ENCODE data around the gene SLK.

SLK gene

DNA sequence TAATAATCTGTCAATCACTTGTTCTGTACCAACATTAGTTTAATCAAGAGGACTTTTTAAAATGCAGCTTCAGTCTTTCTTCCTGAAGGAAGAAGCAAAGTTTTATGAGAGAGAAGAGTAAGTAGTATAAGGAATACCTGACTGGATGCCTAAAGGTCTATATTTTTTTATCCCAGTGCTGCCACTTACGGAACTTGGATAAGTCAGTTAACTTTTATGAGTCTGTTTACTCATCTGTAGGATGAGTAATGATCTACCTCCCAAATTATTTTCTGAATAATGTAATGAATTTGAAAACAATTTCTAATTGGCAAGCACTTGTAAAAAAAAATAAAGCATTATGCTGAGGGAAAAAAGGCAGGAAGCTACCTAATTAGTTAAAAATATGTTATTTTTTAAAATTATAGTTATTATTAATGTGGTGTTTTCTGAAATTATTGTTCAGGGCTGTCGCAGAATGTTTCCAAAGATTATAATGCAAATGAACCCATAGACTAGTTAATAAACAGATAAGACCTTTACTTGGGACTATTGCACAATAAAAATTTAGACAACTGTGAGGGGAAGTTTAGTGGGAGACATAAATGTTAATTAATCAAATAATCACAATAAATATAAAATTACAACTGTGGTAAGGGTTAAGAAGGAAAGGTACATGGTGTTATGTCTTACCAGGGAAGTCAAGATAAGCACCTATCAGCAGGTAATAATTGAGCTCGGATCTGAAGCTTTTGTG is 24.6 kb downstream of the SLK start:
- DNase-seq = no peak

DNA sequence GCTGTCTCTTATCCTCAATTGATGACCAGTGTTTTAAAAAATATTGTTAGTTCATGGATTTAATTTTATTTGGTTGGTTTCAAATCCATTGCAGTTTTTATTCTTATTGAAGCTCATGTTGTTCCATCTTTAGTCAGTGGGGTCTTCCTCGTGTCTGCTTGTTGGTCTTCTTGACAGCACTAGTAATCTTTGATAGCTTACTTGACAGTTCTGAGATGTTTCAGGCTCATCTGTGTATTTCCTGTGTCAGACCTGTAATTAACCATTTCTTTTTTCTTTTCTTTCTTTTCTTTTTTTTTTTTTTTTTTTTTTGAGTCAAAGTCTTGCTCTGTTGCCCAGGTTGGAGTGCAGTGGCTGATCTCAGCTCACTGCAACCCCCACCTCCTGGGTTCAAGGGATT is 28.2 kb downstream of the SLK start:
- DNase-seq = no peak

DNA sequence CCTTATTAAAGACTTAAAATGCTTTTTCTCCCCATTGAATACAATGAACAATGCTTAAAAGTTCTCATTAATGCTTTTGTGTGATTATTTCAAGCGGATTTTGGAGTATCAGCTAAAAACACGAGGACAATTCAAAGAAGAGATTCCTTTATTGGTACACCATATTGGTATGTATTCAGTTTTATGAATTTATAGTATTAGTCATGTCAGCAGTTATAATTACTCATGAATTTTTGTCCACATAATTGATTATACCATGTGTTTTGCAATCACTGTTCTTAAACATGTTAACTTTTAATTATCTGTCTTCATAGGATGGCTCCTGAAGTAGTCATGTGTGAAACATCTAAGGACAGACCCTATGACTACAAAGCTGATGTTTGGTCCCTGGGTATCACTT is 31.9 kb downstream of the SLK start:
- no peak for DNase-seq

DNA sequence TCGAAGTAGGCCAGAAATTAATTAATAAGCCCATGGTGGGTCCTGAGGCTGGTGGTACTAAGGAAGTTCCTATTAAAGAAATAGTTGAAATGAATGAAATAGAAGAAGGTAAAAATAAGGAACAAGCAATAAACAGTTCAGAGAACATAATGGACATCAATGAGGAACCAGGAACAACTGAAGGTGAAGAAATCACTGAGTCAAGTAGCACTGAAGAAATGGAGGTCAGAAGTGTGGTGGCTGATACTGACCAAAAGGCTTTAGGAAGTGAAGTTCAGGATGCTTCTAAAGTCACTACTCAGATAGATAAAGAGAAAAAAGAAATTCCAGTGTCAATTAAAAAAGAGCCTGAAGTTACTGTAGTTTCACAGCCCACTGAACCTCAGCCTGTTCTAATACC is 36.0 kb downstream of the SLK start:
- DNase-seq = no peak

DNA sequence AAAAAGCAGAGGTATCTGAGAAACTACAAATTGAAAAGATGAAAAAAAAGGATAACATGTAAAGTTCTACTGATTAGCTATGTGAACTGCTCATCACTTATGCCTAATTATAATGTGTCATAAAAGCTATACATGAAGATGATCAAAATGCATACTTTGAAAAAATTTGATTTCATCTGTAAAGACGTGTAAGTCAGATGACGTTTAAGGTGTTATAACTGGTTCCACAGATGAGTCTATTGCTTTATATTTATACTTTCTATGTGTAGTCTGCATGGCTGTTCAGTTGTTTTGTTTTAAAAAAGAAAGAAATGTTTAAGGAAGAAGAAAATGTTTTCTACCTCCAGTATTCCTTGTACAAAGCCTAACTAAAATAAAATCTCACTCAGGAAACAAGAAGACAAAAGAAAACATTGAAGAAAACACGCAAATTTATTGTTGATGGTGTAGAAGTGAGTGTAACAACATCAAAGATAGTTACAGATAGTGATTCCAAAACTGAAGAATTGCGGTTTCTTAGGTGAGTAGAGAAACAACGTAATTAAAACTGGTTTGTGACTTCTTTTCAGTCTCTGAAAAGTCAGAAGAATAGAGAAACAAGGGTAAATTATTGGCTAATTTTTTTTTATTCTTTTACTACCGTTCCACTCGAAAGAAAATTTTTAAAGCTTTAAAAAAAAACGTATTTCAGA is 38.4 kb downstream of the SLK start:
- no peak for DNase-seq

DNA sequence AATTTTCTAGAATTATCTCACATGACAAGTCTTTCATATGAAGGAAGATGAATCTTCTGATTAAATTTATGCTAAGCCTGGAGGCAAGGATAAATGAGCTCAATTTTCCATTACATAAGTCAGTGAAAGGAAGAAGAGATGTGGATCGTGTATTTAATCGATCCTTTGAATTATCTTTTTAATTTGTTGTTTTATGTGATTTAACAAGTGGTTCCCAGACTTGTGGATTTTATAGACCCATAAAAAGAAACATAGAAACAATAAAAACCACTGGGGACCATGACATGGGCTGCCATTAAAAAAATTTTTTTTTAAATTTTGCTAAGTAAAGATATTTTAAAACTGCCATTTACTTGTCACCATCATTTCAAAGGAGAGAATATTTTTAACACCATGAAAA is 45.0 kb downstream of the SLK start:
- DNase-seq = no peak

DNA sequence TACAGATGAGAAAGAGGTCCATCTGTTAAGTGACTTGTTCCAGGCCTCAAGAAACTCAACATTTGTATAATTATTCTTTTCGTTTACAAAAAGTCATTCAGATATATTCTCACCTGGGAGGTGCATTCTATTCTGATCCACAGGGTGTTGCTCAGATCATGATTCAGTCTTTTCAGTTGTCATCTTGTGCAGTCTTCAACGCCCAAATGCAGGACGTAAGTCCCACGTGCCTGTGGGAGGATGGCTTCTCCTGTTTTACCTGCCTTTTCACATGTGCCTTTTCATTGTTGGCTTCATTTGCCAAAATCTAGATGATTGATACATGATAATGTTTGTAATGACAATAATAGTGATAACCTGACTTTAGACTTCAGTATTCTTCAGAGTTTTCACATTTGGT is 46.5 kb downstream of the SLK start:
- DNase-seq = no peak

DNA sequence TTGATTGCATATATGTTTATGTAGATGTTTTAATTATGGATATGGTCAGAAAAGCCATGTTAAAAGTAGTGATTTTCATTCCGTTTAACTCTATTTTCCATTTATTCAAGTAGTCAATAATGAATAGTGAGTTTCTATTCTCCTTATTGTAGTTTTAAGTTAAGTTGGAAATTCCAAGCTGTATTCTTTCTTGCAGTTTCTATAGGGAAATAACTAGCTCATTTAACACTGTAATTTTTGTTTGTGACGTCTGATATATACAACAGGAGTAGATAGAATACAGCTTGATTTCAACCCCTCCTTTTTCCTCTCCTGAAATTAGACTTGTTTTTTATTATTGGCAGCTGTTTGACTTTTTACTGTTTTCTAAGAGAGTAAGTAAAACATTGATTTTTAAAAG is 47.2 kb downstream of the SLK start:
- DNase-seq = no peak

DNA sequence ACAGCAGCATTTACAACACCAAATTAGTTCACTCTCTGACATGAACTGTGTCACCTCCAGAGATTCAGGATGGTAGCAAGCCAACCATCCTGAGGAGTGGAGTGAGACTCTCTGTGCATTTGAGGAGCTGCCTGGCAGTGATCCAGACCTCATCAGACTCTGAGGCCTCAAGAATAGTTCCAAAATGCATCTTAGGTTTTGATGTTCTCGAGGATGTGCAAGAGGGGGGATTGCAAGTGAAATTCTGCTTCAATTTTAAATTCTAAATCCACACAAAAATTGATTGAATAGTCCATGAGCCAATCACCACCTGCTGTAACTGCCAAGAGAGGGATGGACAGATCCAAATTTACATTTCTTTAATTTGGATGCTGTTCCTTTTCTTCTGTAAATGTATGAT is 49.7 kb downstream of the SLK start:
- DNase-seq = no peak

DNA sequence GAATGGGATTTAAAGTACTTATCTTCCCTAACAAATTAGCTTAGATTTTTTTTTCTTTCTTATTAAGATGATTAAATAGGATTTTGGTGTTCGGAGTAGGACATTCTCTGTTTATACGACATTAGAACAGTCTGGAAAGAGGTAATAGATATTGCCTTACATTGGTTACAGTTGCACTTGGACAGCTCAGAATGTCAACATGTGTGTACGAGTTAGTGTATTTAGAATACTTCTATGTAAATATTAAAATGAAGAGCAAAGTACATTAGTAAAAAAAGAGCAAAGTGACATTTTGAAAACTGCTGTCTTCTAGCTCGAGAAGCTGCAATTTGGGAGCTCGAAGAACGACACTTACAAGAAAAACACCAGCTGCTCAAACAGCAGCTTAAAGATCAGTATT is 51.5 kb downstream of the SLK start:
- DNase-seq = no peak

DNA sequence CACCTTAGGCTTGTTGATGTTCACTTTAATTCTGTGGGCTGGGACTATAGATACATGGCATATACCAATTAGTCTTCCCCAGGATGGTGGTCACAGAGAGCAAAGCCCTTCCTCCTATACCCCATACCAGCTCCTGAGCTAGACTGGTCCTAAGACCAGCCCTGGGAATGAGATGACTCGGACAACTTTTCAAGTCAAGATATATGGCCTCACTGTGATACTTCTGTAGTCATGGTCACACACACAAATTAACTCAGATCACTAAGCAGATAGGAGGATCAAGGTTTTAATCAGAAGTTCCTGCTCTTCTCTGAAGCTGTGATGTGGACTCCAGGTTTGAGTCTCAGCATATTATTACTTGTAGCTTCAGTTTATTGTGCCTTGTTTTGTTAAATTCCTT is 53.1 kb downstream of the SLK start:
- DNase-seq = no peak

DNA sequence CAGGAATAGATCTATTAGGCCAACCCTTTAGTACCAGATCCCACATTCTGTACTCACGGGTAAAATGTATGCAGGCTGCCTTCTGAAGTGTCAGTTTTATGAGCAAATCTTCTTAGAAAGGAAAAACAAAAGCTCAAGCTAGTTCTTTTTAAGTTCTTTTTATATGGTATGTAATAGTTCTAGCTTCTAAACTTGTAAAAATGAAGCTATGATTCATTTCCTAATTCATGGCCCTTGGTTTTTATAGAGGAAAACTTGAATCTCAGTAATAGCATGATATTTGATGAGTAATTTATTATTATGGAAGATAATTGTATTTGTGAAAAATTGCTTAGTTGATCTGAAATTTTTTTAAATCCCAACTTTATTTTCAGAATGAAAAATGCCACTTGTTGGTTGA is 54.3 kb downstream of the SLK start:
- DNase-seq = no peak

DNA sequence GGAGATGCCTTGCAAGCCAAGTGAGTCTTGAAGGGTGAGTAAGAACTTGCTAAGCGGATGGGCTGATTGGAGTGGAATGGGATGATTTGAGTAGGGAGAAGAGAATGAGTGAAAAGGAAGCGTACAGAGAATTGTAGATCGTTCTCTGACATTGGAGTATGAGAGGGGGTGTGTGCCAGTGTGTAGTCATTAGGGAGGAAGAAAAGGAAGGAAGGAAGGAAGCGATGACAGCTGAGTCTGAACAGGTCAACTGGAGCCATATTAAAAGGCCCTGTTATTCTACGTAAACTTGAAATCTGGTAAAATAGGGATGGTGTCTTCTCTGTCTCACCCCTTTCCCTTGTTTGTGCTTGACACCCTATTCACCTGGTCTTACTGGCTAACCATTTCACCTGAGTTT is 55.1 kb downstream of the SLK start:
- DNase-seq = no peak

DNA sequence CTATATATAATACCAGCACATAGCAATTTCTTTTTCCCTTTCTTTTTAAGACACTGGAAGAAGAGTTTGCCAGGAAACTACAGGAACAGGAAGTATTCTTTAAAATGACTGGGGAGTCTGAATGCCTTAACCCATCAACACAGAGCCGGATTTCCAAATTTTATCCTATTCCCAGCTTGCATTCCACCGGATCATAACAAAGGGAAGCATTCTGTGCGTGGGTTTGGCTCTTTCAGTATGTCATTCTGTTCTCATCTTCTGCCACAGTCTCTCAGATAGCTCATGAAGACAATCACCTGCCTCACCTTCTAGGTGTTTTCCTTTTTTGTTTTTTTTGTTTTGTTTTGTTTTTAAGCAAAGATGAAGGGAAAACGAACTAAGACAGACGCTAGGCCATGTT is 58.6 kb downstream of the SLK start:
- no peak for DNase-seq

DNA sequence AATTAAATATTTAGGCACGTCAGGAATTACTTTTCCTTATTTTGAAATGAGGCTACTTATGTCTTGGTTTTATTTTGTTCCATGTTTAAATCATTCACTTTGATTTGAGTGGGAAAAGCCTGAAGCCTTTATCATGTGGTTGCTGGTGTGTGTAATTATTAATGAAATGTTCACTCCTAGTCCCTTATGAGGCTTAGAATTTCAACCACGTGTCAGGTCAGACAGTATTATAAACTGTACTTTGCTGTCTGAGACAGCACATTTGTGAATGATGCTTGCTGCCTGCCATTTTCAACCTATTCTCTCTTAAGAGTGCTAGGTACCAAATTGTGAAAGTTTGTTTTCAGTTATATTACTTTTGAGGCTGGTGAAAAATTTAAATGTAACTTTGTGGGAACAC is 59.8 kb downstream of the SLK start:
- no peak for DNase-seq

DNA sequence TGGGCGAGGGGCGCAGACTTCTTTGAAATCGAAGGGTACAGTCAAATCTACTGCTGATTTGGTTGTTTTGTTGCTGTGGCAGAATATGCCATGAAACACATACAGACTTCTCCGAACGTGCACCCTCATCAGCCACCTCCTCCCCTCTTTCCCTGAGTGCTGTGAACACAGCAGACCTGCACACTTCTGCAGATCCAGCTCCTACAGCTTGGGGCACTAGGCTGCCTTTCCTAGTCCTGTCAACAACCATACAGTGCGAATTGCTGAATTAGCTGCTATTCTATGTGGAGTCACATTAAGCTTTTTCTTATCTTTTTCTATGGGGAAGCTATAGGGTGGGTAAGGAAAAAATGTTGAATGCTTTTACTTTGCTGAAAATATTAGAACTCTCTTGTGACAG is 61.2 kb downstream of the SLK start:
- DNase-seq = peak in 1 of 2 donors; percentile 13

DNA sequence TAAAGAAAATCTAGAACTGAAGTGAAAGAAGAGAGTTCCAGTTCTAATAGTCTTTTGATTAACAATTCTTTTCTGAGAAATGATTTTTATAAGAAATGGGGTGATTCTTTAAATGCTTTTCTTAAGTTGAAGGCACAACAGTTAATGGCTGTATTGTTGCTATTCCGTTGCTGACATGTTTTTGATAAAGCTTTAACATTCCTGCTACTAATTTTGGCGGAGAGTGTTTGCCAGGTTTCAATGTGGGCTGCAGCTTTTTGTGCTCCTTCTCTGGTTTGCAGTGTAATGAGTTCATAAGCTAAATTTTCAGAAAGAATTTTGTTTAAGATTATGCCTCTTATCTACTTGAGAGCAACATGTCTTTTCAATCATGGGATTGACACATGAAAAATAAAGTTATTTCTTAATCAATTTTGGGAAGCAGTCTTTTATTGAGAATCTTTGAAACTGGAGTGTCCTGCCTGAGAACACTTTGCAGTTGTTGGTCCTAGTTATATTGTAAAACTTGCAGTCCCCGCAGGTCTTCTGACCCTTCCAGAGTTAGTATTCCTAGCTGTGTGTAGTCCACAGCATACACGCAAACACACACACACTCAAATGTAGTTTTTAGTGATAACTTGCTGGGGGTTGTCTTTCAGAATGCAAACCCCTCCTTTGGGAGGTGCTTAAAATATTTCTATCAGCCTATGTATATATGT is 62.0 kb downstream of the SLK start:
- DNase-seq = no peak

DNA sequence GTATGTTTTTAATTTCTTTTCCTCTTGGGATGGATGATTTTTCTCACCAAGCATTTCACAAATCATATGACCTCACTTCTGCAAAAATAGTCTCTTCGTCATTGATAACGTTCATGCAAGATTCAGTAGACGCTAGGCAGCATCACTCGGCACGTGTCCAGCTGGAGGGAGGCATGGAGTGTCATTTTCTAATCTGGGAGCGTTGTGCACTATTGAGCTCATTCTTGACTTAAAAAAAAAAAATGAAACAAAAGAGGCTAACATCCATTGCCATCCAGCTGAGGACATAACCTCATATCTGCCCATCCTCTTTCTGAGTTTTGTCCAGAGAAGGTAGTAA is 62.6 kb downstream of the SLK start:
- no peak for DNase-seq

DNA sequence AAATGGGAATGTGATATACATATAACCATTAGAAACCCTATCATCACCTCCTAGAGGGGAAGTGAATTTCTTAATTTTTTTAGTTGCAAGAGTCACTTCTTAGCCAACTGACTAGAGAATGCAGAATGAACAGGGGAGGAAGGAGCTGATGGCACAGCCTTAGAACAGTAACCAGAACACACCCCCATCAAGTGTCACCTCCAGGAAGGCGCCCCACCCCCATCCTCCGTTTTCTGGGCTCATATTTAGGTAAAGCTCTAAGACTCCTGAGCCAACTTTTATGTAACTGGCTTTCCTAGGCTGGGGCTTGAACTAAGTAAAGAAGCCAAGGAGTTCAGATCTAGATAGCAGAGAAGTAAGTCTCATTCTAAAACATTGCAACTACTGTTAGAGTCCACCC is 64.7 kb downstream of the SLK start:
- no peak for DNase-seq

DNA sequence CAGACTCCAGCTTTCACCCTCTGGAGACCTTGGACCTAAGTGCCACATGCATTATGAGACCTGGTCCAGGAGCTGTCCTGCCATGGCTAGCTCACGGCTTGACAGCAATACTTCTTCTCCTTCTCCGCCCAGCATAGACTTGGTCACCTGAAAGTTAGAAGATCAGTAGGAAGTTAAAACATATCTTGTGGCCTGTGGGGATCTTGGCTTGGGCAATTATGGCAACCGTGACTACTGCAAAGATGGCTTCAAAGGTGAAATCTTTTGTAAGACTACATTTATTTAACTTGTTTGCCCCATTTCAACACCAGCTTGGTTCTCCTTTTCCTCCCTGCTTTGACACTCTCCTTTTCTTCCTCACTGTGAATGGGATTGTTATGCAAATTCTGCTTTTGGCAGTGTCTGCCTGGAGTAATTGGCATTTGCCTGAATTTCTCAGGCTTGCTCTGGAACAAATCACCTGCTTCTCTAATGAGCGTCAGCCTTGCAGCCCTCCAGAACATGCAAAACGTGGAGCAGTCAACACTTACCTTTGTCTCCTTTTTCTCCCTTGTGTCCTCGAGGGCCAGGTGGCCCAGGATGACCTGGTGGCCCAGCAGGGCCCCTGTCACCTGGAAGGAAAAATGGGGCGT is 65.3 kb downstream of the SLK start:
- no peak for DNase-seq

DNA sequence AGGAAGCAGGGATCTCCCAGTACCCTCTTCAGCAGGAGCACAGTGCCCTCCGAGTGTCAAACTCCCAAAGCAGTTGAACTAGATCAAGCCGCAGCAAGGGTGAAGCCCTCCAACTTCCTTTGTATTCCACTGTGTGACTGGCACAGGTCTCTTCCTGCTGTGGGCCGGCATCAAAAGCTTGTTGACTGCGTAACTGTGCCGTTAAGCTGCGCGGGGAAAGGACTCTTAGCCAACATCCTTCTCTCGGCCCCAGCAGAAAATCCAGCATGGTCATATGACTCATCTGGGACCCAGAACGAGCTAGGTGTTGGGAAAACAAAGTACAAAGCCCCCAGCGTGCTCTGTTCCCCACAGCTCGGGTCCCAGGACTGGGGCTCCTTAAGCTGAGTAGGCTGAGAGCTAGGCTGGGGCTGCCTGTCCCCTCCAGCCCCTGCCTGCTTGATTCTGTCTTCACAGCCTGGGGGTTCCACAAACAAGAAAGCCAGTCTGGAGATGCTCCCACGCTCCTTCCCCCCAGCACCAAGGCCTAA is 66.5 kb downstream of the SLK start:
- DNase-seq = no peak

DNA sequence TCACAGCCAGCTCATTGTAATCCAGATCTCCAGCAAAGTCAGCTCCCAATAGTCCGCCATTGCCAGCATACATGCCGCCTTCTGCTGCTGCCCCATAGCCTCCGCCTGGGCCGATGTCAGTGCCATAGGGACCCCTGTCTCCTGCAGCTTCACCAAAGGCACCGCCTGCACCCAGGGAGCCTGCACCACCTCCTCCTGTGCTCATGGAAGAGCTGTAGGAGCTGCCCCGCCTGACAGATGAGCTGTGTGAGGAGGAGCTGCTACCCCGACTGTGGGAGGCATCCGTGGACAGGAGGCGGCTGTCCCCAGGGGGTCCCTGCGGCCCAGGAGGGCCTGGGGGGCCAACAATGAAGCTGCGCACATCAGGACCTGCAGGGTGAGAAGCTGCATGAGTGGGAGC is 67.0 kb downstream of the SLK start:
- no peak for DNase-seq

DNA sequence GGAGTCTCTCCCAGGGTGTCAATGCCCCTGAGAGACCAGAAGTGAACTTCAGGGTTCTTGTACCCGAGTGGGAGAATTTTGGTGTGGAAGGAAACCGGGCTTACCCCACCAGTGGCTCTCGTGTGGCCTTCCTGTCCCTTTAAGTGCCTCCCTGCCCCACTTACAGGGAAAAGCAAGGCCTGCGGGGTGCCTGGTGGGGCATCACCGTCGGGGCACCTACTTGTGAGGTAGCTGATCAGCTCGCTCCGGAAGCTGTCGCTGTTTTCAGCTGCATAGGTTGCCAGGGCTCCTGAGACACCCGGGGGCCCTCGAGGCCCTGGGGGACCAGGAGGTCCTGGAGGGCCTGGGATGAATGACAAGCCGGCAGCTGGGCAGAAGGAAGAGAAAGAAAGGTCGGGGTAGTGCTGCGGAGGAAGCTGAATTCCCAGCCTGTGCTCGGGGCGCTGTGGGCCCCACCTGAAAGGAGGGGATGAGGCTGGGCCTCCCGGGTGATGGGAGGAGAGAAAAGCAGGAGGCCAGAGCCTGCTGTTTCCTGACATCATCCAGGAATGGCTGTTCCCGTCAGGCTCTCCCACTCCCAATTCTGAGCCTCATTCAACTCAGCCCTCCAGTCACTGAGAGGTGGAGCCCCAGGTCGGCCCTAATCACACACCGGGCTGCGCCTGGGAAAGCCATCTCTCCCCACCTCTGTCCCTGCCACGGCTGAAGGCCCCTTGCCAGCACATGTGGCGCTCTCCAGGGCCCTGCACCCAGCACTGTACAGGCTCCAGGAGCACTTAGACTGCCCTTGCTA is 67.7 kb downstream of the SLK start:
- no peak for DNase-seq

Measured in stimulated activated CD4-positive, alpha-beta T cell treated with anti-CD3 and anti-CD28 coated beads, Interleukin-2, amount 100 ng/mL, for 48 hours (primary cell).